ENCODE measurements around the gene TRNP1. TPM values are rescaled to one million over a fixed set of nuclear protein-coding genes. Genes with fewer than 3 reads are reported as not detected.

Gene TRNP1
- total and polyA plus RNA-seq, 4 donors: 15.0 to 30.8 (median 15.7) TPM

- WGBS, 2 donors: 40 to 41% methylated on average over 15 of the region's 15 CpGs
- no peaks in the 10 kb centered on the region for H3K4me1 ChIP-seq (ENCODE audit: control insufficient read depth in 1 of 2, insufficient read depth in 2 of 2, low read length in 2 of 2)
- no peak for DNase-seq
- peak overlapping the region in 1 of 2 donors; percentile 64 for H3K27ac ChIP-seq (ENCODE audit: low read depth in 1 of 2, low read length in 2 of 2)
- H3K4me3 ChIP-seq (ENCODE audit: low read length in 2 of 2): peak overlapping the region; percentile 6 to 68
- no peaks in the 10 kb centered on the region for H3K9me3 ChIP-seq (ENCODE audit: control insufficient read depth, low read length)
- peaks cover 0 to 2% of the 10 kb centered on the region in 2 donors for H3K27me3 ChIP-seq (ENCODE audit: control insufficient read depth in 1 of 2, insufficient read depth in 2 of 2, low read length in 1 of 2)
- H3K36me3 ChIP-seq (ENCODE audit: control insufficient read depth in 1 of 2, insufficient read depth in 2 of 2, low read length in 1 of 2): no peaks in the 10 kb centered on the region
- intact Hi-C loops (cut with DNase I): loop anchor here (5.0 kb wide), 2 partner anchors 37 to 102 kb away; no protein-coding TSS in a partner anchor
- ATAC-seq (ENCODE audit: low FRiP score): no peak
These were observed 1.5 kb downstream of the TRNP1 start for GRCh38 chr1:26994787-26995517.

GRCh38 chr1:26996024-26996423, 2.5 kb downstream of the TRNP1 start:
- no peak overlapping the region for H3K4me3 ChIP-seq (ENCODE audit: low read length in 2 of 2)
- peak overlapping the region; percentile 7 to 29 for H3K27ac ChIP-seq (ENCODE audit: low read depth in 1 of 2, low read length in 2 of 2)
- intact Hi-C loops (cut with DNase I): loop anchor here (2.0 to 5.0 kb wide), 3 partner anchors 36 to 101 kb away; no protein-coding TSS in a partner anchor
- H3K9me3 ChIP-seq (ENCODE audit: control insufficient read depth, low read length): no peaks in the 10 kb centered on the region
- peaks cover 0 to 2% of the 10 kb centered on the region in 2 donors for H3K27me3 ChIP-seq (ENCODE audit: control insufficient read depth in 1 of 2, insufficient read depth in 2 of 2, low read length in 1 of 2)
- no peak for DNase-seq
- WGBS, 2 donors: 25 to 28% methylated on average over 1 of the region's 1 CpG
- no peaks in the 10 kb centered on the region for H3K4me1 ChIP-seq (ENCODE audit: control insufficient read depth in 1 of 2, insufficient read depth in 2 of 2, low read length in 2 of 2)
- no peaks in the 10 kb centered on the region for H3K36me3 ChIP-seq (ENCODE audit: control insufficient read depth in 1 of 2, insufficient read depth in 2 of 2, low read length in 1 of 2)
- ATAC-seq (ENCODE audit: low FRiP score): no peak

- ATAC-seq (ENCODE audit: low FRiP score): no peak
- Histone ChIP-seq H3K27me3 (ENCODE audit: control insufficient read depth in 1 of 2, insufficient read depth in 2 of 2, low read length in 1 of 2) (peaks cover 0 to 2% of the 10 kb centered on the region in 2 donors), H3K36me3 (ENCODE audit: control insufficient read depth in 1 of 2, insufficient read depth in 2 of 2, low read length in 1 of 2) (no peaks in the 10 kb centered on the region), H3K4me1 (ENCODE audit: control insufficient read depth in 1 of 2, insufficient read depth in 2 of 2, low read length in 2 of 2) (no peaks in the 10 kb centered on the region), H3K4me3 (ENCODE audit: low read length in 2 of 2) (no peak overlapping the region), H3K27ac (ENCODE audit: low read depth in 1 of 2, low read length in 2 of 2) (peak overlapping the region in 1 of 2 donors; percentile 29), H3K9me3 (ENCODE audit: control insufficient read depth, low read length) (no peaks in the 10 kb centered on the region)
- 55 to 66% methylated on average over 4 of the region's 4 CpGs for WGBS, 2 donors
- intact Hi-C loops (cut with DNase I): loop anchor here (1.0 to 5.0 kb wide), 4 partner anchors 36 to 101 kb away; no protein-coding TSS in a partner anchor
- no peak for DNase-seq
These were observed 3.2 kb downstream of the TRNP1 start for GRCh38 chr1:26996665-26997064.

- Histone ChIP-seq H3K4me1 (ENCODE audit: control insufficient read depth in 1 of 2, insufficient read depth in 2 of 2, low read length in 2 of 2) (no peaks in the 10 kb centered on the region), H3K27ac (ENCODE audit: low read depth in 1 of 2, low read length in 2 of 2) (peak overlapping the region; percentile 8 to 70), H3K27me3 (ENCODE audit: control insufficient read depth in 1 of 2, insufficient read depth in 2 of 2, low read length in 1 of 2) (no peaks in the 10 kb centered on the region), H3K36me3 (ENCODE audit: control insufficient read depth in 1 of 2, insufficient read depth in 2 of 2, low read length in 1 of 2) (no peaks in the 10 kb centered on the region), H3K9me3 (ENCODE audit: control insufficient read depth, low read length) (no peaks in the 10 kb centered on the region), H3K4me3 (ENCODE audit: low read length in 2 of 2) (no peak overlapping the region)
- ATAC-seq (ENCODE audit: low FRiP score) (no peak), DNase-seq (no peak)
- 63 to 67% methylated on average over 11 of the region's 11 CpGs for WGBS, 2 donors
- intact Hi-C loops (cut with DNase I): loop anchor here (5.0 kb wide), 2 partner anchors 34 to 99 kb away; no protein-coding TSS in a partner anchor
These were observed 5.2 kb downstream of the TRNP1 start for GRCh38 chr1:26998429-26999300.

- Histone ChIP-seq H3K27me3 (ENCODE audit: control insufficient read depth in 1 of 2, insufficient read depth in 2 of 2, low read length in 1 of 2) (no peaks in the 10 kb centered on the region), H3K9me3 (ENCODE audit: control insufficient read depth, low read length) (no peaks in the 10 kb centered on the region), H3K4me3 (ENCODE audit: low read length in 2 of 2) (no peak overlapping the region), H3K27ac (ENCODE audit: low read depth in 1 of 2, low read length in 2 of 2) (peak overlapping the region; percentile 74 to 95), H3K36me3 (ENCODE audit: control insufficient read depth in 1 of 2, insufficient read depth in 2 of 2, low read length in 1 of 2) (no peaks in the 10 kb centered on the region), H3K4me1 (ENCODE audit: control insufficient read depth in 1 of 2, insufficient read depth in 2 of 2, low read length in 2 of 2) (no peaks in the 10 kb centered on the region)
- intact Hi-C loops (cut with DNase I): loop anchor here (5.0 kb wide), 2 partner anchors 33 to 98 kb away; no protein-coding TSS in a partner anchor
- peak; percentile 81 for ATAC-seq (ENCODE audit: low FRiP score)
- WGBS, 2 donors: 5 to 6% methylated on average over 7 of the region's 7 CpGs
- DNase-seq: peak; percentile 85 to 91
These were observed 6.0 kb downstream of the TRNP1 start for GRCh38 chr1:26999440-26999987.

- H3K4me3 ChIP-seq (ENCODE audit: low read length in 2 of 2): no peak overlapping the region
- intact Hi-C loops (cut with DNase I): no loop called here
These were observed 6.8 kb downstream of the TRNP1 start for GRCh38 chr1:27000090-27000816.

GRCh38 chr1:27000817-27001460, 7.4 kb downstream of the TRNP1 start:
- no peak for ATAC-seq (ENCODE audit: low FRiP score)
- intact Hi-C loops (cut with DNase I): loop anchor here in 1 of 2 donors (1.0 kb wide), 1 partner anchor 9 kb away; no protein-coding TSS in a partner anchor
- Histone ChIP-seq H3K27ac (ENCODE audit: low read depth in 1 of 2, low read length in 2 of 2) (peak overlapping the region; percentile 66 to 74), H3K27me3 (ENCODE audit: control insufficient read depth in 1 of 2, insufficient read depth in 2 of 2, low read length in 1 of 2) (no peaks in the 10 kb centered on the region), H3K4me1 (ENCODE audit: control insufficient read depth in 1 of 2, insufficient read depth in 2 of 2, low read length in 2 of 2) (no peaks in the 10 kb centered on the region), H3K36me3 (ENCODE audit: control insufficient read depth in 1 of 2, insufficient read depth in 2 of 2, low read length in 1 of 2) (peaks cover 0 to 2% of the 10 kb centered on the region in 2 donors), H3K4me3 (ENCODE audit: low read length in 2 of 2) (no peak overlapping the region), H3K9me3 (ENCODE audit: control insufficient read depth, low read length) (no peaks in the 10 kb centered on the region)
- whole genome bisulfite sequencing, 2 donors: 58 to 62% methylated on average over 8 of the region's 8 CpGs
- DNase-seq: peak in 1 of 2 donors; percentile 56

More at GRCh38 chr1:27000090-27000816, 6.8 kb downstream of the TRNP1 start:
- Histone ChIP-seq H3K36me3 (ENCODE audit: control insufficient read depth in 1 of 2, insufficient read depth in 2 of 2, low read length in 1 of 2) (no peaks in the 10 kb centered on the region), H3K9me3 (ENCODE audit: control insufficient read depth, low read length) (no peaks in the 10 kb centered on the region), H3K27me3 (ENCODE audit: control insufficient read depth in 1 of 2, insufficient read depth in 2 of 2, low read length in 1 of 2) (no peaks in the 10 kb centered on the region), H3K27ac (ENCODE audit: low read depth in 1 of 2, low read length in 2 of 2) (peak overlapping the region; percentile 74 to 95), H3K4me1 (ENCODE audit: control insufficient read depth in 1 of 2, insufficient read depth in 2 of 2, low read length in 2 of 2) (no peaks in the 10 kb centered on the region)
- 24 to 36% methylated on average over 9 of the region's 9 CpGs for WGBS, 2 donors
- ATAC-seq (ENCODE audit: low FRiP score) (no peak), DNase-seq (no peak)

All from aorta (tissue), 5 donors.